Colon (tissue), 2 donors: ENCODE results near the gene VPS33A.
"Not testable (repeated sequence)": the region's sequence is repeated elsewhere in the genome, so short reads cannot be mapped to it uniquely, and the experiment has no call there.

ENCODE experiments used
- FAIRE-seq: peaks from 2 replicates; lab custom pipeline; 2012; peaks lifted over from hg19 to GRCh38; lab: Jason Lieb, UNC
- donor health status: control.
- donor health status: control.

VPS33A gene

DNA sequence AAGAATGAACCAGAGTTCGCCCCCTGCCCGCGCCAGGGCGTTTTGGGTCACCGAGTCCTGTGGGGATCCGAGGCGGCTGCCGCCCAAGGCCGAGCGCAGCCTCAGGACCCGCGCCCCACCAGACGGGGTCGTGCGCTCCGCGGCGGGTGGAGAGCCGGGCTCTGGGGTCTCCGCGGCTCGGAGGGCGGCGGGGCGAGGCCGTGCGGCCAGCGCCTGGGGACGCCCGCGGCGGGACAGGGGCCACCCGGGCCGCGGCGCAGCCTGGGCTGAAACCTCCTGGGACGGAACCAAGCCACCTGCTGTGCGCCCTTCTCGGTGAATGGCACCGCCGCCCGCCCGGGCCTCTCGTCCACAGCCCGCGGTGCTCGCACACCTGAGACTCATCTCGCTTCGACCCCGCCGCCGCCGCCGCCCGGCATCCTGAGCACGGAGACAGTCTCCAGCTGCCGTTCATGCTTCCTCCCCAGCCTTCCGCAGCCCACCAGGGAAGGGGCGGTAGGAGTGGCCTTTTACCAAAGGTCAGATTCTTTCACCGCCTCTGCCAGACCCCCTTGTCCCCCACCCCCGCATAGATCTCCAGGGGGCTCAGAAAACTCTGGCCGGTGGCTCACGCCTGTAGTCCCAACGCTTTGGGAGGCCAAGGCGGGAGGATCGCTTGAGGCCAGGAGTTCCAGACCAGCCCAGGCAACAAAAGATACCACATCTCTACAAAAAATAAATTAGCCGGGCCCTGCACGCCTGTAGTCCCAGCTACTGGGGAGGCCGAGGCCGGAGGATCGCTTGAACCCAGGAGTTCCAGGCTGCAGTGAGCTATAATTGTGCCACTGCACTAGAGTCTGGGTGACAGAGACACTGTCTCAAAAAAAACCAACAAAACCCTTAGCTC is 61.9 kb downstream of the VPS33A start:
- FAIRE-seq: no peak

DNA sequence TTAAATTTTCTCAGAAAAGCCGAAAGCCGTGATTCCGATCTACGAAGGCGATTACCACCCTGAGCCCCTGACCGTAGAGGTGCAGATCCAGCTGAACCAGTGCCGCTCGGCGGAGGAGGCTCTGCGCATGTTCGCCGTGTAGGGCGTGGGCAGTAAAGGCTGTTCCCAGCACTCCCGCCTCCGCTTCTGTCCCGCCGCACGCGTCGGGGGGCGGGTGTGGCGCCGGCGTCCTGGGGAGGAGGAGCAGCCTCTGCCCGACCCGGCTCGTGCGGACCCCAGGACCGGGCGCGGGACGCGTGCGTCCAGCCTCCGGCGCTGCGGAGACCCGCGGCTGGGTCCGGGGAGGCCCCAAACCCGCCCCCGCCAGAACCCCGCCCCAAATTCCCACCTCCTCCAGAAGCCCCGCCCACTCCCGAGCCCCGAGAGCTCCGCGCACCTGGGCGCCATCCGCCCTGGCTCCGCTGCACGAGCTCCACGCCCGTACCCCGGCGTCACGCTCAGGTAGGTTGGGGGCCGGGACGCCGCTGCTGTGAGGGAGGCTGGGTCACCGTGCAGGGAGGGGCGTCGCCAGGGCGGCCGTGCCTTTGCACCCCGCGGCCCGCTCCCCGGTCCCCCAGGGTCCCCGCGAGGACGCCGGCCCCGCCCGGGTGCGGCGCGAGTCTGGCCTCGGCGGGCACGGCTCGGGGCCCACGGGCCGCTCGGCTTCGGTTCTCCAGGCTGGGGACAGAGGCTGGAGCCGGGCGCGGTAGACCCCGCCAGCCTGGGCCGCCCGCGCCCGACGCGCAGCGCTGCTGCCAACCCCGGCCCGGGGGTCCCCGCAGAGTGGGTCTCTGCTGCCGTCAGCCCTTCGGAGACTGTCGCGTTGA is 62.8 kb downstream of the VPS33A start, which contains the start of gene B3GNT4:
TSS of gene B3GNT4 (plus strand) at position 409 of the 866 bp plus-strand sequence. CDS start 910 bp downstream, outside the sequence.
- FAIRE-seq: no peak

DNA sequence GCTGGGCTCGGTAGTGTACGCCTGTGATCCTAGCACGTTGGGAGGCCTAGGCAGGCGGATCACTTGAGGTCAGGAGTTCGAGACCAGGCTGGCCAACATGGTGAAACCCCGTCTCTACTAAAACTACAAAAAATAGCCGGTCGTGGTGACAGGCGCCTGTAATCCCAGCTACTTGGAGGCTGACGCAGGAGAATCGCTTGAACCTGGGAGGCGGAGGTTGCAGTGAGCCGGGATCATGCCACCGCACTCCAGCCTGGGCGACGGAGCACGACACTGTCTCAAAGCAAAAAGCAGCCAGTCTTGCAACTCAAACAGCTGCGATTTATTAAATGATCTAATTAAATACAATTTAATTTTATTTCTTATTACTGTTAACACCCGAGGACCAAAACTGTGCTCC is 63.5 kb downstream of the VPS33A start:
- not testable (repeated sequence) for FAIRE-seq

DNA sequence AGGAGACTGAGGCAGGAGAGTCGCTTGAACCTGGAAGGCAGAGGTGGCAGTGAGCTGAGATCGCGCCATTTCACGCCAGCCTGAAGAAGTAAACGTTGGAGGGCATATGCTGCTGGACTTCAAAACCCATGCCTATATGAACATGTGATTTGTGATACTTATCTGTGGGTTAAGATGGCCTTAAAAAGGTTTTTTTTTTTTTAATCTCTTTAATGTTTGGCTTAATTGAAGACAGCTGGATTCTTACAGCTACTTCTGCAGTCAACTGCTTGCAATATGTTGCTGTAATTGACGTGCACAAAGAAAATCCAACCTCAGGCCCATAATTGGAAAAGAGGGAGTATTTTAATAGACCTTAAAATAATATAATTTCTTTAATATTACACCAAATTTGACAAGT is 64.3 kb downstream of the VPS33A start:
- no peak for FAIRE-seq

DNA sequence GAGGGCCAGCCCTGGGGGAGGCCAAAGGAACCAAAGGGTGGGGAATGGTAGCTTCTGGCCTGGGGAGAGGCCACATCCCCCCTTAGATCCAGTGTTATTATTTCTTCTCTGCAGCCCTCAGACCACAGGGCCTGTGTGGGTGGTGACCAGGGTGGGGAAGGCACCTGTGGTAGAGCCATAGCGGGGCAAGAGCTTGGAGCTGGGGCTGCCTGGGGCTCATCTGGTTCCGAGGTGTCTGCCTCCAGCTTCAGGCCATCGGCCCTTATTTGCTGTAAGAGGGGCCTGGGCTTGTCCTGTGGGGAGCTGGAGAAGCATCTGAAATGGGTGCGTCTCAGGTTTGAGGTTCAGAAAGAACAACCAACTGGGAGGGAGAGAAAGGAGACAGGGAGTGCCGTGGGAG is 64.9 kb downstream of the VPS33A start:
- no peak for FAIRE-seq

DNA sequence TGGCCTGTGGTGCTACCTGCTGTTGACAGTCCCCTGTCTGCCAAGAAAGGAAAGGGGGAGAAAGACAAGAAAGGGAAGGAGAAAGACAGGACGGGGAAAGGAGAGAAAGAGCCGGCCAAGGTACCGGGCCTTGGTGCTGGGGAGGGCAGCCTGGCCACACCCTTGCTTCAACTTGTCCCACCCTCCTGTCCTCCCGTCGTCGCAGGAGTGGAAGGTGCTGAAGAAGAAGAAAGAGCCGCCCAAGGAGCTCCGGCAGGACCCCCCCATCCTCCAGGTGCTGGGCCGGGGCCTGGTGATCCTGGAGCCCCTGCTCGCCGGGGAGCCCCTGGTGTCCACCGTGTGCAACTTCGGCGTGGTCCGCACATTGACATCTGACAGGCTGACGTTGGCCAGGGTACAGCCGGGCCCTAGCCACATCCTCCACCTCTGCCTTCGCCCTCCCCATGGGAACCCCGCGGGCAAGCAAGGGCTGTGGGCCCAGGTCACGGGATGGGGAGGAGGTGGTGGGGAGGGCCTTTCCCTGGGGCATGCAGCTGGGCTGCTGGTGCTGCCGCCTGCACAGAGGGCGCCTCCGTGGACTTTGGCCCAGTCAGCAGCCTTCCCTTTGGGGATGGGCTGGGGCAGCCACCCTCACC is 65.6 kb downstream of the VPS33A start:
- no peak for FAIRE-seq

DNA sequence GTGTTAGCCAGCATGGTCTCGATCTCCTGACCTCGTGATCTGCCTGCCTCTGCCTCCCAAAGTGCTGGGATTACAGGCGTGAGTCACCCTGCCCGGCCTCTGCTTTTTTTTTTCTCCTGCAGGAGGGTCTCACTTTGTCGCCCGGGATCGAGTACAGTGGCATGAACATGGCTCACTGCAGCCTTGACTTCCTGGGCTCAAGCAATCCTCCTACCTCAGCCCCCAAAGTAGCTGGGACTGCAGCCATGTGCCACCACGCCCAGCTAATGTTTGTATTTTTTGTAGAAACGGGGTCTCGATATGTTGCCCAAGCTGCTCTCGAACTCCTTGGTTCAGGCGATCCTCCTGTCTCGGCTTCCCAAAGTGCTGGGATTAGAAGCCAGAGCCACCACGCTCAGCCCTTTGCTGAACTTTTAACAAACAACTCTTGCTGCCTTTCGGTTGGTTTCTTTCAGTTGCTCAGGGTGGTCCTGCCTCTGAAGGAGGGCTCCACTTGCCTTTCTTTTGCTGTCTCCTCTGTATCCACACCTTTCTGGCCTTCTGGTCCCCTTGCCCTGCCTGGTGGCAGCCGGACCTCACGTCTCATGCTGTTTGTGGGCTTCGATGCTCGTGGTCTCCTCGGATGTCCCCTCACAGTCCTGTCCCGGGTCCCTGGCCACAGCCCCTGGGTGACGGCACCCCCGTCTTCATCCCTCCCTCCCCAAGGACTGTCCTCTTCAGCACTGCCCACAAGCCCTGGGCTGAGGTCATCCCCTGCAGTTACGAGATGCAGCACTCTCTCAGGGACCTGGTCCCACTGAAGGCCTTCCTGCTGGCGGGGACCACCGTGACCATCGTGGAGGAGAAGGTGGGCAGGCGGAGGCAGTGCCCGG is 66.6 kb downstream of the VPS33A start:
- FAIRE-seq: no peak

DNA sequence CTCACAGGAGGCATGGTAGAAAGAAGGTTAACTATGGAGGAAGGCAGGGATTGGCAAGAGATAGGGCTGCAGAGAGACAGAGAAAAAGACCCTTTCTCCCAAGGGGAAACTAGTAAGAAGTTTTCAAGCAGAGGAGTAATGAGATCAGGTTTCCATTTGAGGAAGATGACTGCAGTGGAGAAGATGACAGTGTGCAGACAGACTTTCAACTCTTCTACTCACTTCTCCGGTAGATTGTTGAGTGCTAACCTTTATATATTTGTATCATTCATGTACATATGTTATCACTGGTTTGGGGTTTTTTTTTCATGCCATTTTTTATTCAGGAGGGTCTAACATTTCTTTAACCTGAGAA is 68.7 kb downstream of the VPS33A start:
- no peak for FAIRE-seq

DNA sequence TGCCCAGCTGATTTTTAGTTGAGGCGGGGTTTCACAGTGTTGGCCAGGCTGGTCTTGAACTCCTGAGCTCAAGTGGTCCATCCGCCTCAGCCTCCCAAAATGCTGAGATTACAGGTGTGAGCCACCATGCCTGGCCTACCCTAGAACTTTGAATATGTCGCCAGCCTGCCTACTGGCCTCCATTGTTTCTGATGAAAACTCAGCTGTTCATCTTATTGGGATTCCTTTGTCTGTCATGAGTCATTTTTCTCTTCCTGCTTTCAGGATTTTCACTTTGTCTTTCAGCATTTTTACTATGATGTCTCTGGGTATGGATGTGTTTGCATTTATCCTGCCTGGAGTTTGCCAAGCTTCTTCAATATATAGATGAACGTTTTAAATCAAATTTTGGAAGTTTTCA is 70.9 kb downstream of the VPS33A start:
- FAIRE-seq: no peak

DNA sequence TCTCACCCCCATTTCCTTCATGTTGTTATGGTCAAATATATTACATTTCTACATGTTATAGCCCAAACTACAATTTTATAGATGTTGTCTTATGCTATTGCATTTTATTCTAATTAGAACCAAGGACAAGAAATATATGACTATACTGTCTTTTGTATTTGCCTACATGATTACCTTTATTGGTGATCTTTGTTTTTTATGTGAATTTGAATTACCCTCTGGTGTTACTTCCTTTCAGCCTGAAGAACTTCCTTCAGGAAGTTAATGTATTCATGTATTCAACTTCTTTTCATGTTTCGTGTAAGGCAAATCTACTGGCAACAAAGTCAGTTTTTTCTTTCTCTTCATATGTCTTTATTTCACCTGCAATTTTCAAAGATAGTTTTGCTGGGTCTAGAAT is 71.5 kb downstream of the VPS33A start:
- FAIRE-seq: no peak

DNA sequence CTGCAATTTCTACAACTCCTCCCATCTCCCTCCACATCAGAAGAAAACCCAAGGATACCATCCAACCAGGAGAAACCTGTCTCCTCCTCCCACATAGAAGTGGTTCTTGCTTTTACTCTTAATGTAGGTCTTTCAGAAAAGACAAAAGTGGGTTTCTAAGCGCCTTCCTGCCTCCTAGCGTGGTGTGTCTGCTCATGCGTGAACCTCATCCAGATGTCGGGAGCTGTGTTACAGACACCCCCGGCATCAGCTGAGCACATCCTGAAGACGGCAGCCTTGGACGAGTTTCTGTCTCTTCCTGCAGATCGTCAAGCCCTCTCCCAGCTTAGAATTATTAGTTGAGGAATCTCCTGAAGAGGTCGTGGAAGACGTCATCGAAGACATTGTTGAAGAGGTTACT is 73.9 kb downstream of the VPS33A start:
- no peak for FAIRE-seq

DNA sequence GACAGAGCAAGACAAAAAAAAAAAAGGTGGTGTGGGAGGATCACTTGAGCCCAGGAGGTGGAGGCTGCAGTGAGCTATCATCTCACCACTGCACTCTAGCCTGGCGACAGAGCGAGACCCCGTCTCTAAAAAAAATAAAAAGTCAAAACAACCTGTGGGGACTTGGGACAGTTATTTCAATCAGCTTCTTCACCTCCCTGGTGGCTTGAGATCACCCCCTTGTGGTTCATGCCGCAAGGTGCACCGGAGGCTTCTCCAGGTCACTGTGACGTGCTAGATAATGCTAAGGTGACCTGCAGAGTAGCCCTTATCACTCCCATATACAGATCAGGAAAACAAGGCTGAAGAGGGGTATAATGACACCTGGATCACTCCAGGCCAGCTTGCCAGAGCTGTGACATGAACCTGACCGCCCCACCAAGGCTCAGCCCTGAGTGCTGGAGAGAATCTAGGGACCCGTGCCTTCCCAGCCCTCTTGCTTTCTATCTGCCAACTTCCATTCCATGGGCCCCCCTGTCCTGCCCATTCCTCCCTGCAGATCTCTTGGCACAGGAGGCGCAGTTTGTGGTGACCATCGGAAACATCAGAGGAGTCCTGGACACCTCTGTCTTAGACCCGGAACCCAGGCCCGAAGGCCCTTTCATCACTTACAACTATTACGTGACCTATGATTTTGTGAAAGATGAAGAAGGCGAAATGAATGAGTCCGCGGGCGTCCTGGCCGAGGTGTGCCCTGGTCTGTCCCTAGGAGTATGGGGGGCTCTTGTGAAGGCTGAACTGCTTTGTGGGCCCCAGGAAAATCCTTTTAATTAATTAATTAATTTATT is 75.2 kb downstream of the VPS33A start:
- FAIRE-seq: no peak

DNA sequence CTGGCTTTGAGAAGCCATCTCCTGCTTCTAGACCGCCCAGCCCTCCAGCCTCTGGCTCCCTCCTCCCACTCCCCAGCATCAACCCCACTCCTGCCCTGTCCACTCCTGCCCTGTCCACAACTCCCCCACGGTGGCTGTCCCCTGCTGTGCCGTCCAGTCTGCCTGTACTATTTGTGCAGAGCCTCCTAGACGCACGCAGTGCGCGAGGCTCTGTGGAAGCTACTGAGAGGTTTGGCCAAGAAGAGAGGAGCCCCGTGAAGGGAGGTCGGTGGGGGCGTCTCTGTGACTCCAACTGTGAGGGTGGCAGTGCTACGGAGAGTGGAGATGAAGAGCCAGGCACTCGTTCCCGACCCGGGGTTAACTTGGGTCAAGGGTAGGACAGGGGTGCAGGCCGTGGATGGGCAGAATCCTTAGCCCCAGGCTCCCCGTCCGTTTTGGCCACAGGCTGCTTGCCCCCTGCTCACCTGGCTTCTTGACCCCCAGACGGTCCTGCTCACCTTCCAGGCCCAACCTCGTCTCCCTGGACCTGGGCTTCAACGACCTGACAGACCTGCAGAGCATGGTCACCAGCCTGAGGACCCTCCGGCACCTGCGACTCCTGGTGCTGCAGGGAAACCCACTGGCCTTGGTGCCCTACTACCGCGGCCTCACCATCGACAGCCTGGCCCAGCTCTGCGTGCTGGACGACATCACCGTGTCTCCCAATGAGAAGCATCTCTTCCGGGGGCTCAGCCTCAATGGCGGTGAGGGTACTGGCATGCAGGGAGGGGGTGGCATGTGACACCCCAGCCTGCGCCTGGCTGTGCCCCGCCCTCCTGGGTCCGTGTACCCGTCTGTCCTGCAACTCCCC is 76.4 kb downstream of the VPS33A start:
- FAIRE-seq: no peak

DNA sequence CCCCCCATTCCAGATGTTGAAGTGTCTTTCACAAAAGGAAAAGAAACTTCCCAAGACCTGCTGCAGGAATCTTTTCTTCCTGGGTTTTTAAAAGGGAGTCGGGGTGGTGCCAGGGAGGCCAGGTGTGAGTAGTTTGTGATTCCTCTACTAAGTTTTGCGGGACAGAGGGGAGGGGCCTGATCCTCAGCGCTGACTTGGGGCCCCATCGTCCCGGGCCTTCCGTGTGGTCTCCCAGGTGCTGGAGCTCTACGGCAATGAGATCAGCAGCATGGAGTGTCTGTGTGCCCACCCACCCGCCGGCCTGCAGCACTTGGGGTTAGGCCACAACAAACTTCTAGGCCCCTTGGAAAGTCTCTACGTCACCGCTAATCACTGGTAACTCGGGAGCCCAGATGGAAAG is 78.8 kb downstream of the VPS33A start:
- FAIRE-seq: no peak

DNA sequence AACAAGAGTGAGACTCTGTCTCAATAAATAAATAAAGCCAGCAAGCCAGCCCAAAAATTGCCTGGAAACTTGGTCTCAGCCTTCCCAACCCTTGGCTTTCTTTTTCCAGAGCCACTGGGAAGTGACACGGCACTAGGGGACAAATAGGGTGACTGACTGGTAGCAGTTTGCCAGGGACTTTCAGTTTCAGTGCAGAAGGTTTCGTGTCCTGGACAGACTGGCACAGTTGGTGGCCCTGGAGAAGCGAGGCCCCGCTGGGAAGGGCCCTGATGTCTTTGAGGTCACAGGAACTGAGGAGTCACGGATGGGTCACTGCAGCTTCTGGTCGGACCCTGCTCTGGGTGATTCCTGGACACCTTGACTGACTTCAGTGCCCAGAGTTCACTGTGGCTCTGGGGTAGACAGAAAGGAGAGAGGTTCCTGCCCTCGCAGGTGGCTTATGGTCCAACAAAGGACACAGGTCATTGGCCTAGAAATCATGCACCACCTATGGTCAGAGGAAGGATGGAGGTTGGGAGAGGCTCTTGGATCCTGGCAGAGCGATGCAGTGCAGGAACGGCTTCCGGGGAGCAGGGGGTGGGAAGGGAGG is 80.7 kb downstream of the VPS33A start:
- FAIRE-seq: no peak

DNA sequence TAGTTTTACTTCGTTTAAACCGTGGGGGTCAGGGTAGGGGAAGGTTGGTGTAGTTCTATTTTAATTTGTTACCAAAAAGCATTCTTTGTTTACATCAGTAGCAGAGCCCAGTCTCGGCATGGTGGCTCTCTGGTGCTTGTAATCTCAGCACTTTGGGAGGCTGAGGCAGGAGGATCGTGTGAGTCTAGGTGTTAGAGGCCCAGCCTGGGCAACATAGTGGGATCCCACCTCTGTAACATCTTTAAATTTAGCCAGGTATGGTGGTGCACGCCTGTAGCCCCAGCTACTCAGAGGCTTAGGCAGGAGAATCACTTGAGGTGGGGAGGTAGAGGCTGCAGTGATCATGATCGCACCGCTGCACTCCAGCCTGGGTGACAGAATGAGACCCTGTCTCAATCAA is 81.2 kb downstream of the VPS33A start:
- no peak for FAIRE-seq

DNA sequence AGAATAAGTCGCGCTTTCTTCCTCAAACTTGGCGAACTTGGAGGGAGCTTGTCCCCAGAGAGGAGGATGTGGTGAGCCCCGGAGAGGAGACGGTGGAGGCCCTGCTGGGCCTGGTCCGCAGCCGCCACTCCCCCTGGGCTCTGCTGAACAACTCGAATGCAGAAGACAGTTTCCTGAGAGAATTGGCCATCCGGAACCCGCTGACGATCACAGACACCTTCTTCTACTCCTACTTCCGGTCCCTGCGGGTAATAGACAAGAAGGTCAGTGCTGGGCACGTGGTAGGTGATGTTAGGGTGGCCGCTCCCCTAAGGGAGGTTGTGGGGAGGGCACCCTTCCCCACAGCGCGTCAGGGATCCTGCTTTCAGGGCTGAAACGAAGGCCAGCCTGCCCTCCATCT is 81.8 kb downstream of the VPS33A start:
- no peak for FAIRE-seq

DNA sequence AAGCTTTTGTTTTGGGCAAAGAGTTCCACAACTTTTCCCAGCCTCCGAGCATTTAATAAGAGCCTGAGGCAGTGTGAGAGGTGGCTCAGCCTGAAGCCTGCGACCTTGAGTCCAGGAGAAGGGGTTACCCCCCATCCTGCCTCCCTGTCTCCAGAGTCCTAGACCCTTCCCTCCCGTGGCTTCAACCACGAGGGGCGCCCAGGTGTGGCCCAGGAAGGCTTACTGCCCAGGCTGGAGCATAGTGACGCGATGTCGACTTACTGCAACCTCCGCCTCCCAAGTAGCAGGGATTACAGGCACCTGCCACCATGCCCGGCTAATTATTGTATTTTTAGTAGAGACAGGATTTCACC is 82.7 kb downstream of the VPS33A start:
- no peak for FAIRE-seq

DNA sequence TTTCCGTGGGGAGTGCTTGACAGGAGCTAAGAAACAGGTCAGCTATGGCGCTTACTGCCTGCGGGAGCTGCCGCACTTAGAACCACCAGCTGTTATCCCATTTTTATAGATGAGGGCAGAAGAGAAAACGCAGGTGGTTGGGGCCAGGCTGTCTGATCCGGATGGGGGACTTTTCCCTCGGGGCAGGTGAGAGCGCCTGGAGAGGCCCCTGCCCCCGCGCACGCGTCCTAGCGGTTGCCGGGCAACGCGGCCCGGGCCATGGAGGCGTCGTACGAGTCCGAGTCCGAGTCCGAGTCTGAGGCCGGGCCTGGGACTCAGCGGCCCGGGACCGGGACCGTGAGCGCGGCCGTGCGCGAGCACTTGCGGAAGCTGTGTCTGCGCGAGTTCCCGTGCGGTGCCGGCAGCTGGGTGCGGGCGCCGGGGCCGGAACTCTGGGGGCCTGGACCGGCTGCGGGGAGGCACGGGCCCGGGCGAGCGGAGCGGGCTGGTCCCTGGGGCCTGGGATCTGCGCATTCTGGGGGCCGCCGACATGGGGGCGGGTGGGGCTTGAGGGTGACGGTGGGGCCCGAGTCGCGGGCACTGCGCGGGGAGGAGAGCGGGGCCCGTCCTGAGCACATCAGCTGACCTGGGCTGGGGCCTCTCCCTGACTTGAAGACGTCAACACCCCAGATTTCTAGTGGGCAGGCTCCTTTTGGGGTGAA is 83.3 kb downstream of the VPS33A start, which contains the start of gene LRRC43:
TSS of gene LRRC43 (plus strand) at position 237 of the 701 bp plus-strand sequence. CDS start at position 259, 22 bp downstream.
- FAIRE-seq: no peak
